ENCODE results near the gene DPP9.

GRCh38 chr19:4744451-4745174, 21.0 kb upstream of the DPP9 start:
- TF ChIP-seq, protein P1, sequence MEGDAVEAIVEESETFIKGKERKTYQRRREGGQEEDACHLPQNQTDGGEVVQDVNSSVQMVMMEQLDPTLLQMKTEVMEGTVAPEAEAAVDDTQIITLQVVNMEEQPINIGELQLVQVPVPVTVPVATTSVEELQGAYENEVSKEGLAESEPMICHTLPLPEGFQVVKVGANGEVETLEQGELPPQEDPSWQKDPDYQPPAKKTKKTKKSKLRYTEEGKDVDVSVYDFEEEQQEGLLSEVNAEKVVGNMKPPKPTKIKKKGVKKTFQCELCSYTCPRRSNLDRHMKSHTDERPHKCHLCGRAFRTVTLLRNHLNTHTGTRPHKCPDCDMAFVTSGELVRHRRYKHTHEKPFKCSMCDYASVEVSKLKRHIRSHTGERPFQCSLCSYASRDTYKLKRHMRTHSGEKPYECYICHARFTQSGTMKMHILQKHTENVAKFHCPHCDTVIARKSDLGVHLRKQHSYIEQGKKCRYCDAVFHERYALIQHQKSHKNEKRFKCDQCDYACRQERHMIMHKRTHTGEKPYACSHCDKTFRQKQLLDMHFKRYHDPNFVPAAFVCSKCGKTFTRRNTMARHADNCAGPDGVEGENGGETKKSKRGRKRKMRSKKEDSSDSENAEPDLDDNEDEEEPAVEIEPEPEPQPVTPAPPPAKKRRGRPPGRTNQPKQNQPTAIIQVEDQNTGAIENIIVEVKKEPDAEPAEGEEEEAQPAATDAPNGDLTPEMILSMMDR (conservative IDR thresholded peaks at IDR 0.05 in 1 of 2, IDR thresholded peaks at IDR 0.05 in 1 of 2; ENCODE audit: low read depth in 1 of 2, low read length in 2 of 2) = no peak
- no peak for TF ChIP-seq EZH2 (IDR thresholded peaks at IDR 0.05; ENCODE audit: low read length, missing control alignments)
